Lower leg skin (tissue), 3 donors: ENCODE measurements around the gene C1QTNF6.

Experiments
- CTCF ChIP-seq, 3 donors: fragments of 450-650 bp; IDR thresholded peaks; one replicate each; pipeline ENCODE4 v1.5.1; 2016; ENCODE audit warnings: antibody characterized with exemption in 3 of 3, mild to moderate bottlenecking in 3 of 3, moderate library complexity in 2 of 3
- POLR2A ChIP-seq, 2 donors: fragments of 450-650 bp; IDR thresholded peaks; one replicate each; pipeline ENCODE4 v1.6.1; 2016 to 2017; ENCODE audit warnings: antibody characterized with exemption in 2 of 2, mild to moderate bottlenecking in 1 of 2, moderate library complexity in 1 of 2

- TF ChIP-seq POLR2A (IDR thresholded peaks at IDR 0.05) (no peak), CTCF (IDR thresholded peaks at IDR 0.05) (no peak)
Measured at GRCh38 chr22:37204045-37204655, 16.1 kb upstream of the C1QTNF6 start.
